IPS-20b (cell line): ENCODE data around the gene FBXW8.

Experiments
- H3K27ac ChIP-seq: one replicate; pipeline ENCODE4 v1.5.1; 2013; ENCODE audit warnings: low read length
- H3K27me3 ChIP-seq: 2 replicates; pipeline ENCODE4 v1.6.1; 2013; ENCODE audit warnings: mild to moderate bottlenecking, low read length, inconsistent platforms; ENCODE audit not compliant: insufficient read depth
- H3K36me3 ChIP-seq: 2 replicates; pipeline ENCODE4 v1.6.1; 2013; ENCODE audit warnings: low read depth, mild to moderate bottlenecking, inconsistent platforms, low read length, moderate library complexity; ENCODE audit not compliant: insufficient read depth
- H3K4me1 ChIP-seq: 2 replicates; pipeline ENCODE4 v1.6.1; 2013; ENCODE audit warnings: mild to moderate bottlenecking, control low read depth, inconsistent platforms, low read length, moderate library complexity; ENCODE audit not compliant: insufficient read depth
- H3K4me3 ChIP-seq: 2 replicates; pipeline ENCODE4 v1.5.1; 2013; ENCODE audit warnings: mild to moderate bottlenecking, low read length, inconsistent platforms
- H3K9ac ChIP-seq: 2 replicates; pipeline ENCODE4 v1.6.1; 2013; ENCODE audit warnings: low read depth, mild to moderate bottlenecking, inconsistent platforms, low read length, moderate library complexity
- H3K9me3 ChIP-seq: 2 replicates; pipeline ENCODE4 v1.6.1; 2013; ENCODE audit warnings: mild to moderate bottlenecking, low read depth, low read length, inconsistent platforms; ENCODE audit not compliant: insufficient read depth

The FBXW8 gene

GRCh38 chr12:117069926-117070900, 159.5 kb downstream of the FBXW8 start:
- Histone ChIP-seq H3K9ac (no peak overlapping the region; the same call in 1 of the 2 replicates), H3K4me3 (no peak overlapping the region), H3K9me3 (no peaks in the 10 kb centered on the region), H3K27ac (no peak overlapping the region), H3K36me3 (no peaks in the 10 kb centered on the region), H3K27me3 (no peaks in the 10 kb centered on the region), H3K4me1 (no peaks in the 10 kb centered on the region)

- Histone ChIP-seq H3K4me3 (no peak overlapping the region), H3K4me1 (no peaks in the 10 kb centered on the region), H3K9ac (no peak overlapping the region), H3K27ac (no peak overlapping the region), H3K27me3 (no peaks in the 10 kb centered on the region), H3K9me3 (no peaks in the 10 kb centered on the region), H3K36me3 (no peaks in the 10 kb centered on the region)
Measured at GRCh38 chr12:117071009-117071408, 160.3 kb downstream of the FBXW8 start.

GRCh38 chr12:117072106-117072505, 161.4 kb downstream of the FBXW8 start:
- no peak overlapping the region for H3K9ac ChIP-seq
- no peaks in the 10 kb centered on the region for H3K36me3 ChIP-seq
- H3K27me3 ChIP-seq, result no peaks in the 10 kb centered on the region
- no peak overlapping the region for H3K27ac ChIP-seq
- no peak overlapping the region for H3K4me3 ChIP-seq
- H3K9me3 ChIP-seq, result no peaks in the 10 kb centered on the region
- no peaks in the 10 kb centered on the region for H3K4me1 ChIP-seq

- H3K9ac ChIP-seq, result no peak overlapping the region
- no peak overlapping the region for H3K4me3 ChIP-seq
- H3K27me3 ChIP-seq, result no peaks in the 10 kb centered on the region
- H3K9me3 ChIP-seq, result no peaks in the 10 kb centered on the region
- no peaks in the 10 kb centered on the region for H3K36me3 ChIP-seq
- H3K27ac ChIP-seq, result no peak overlapping the region
- no peaks in the 10 kb centered on the region for H3K4me1 ChIP-seq
Measured at GRCh38 chr12:117072736-117073490, 162.2 kb downstream of the FBXW8 start.

- Histone ChIP-seq H3K36me3 (no peaks in the 10 kb centered on the region), H3K9ac (no peak overlapping the region), H3K27ac (no peak overlapping the region), H3K27me3 (no peaks in the 10 kb centered on the region), H3K4me1 (no peaks in the 10 kb centered on the region), H3K9me3 (no peaks in the 10 kb centered on the region), H3K4me3 (no peak overlapping the region)
Measured at GRCh38 chr12:117073611-117074010, 162.9 kb downstream of the FBXW8 start.

- Histone ChIP-seq H3K27me3 (no peaks in the 10 kb centered on the region), H3K4me1 (peaks cover 3% of the 10 kb centered on the region; the same call in 1 of the 2 replicates), H3K27ac (no peak overlapping the region), H3K36me3 (no peaks in the 10 kb centered on the region), H3K4me3 (no peak overlapping the region), H3K9me3 (no peaks in the 10 kb centered on the region), H3K9ac (no peak overlapping the region)
Measured at GRCh38 chr12:117076410-117077372, 165.9 kb downstream of the FBXW8 start.

GRCh38 chr12:117079487-117079886, 168.7 kb downstream of the FBXW8 start:
- Histone ChIP-seq H3K4me1 (peaks cover 3% of the 10 kb centered on the region; the same call in 1 of the 2 replicates), H3K27me3 (no peaks in the 10 kb centered on the region), H3K9me3 (no peaks in the 10 kb centered on the region), H3K9ac (no peak overlapping the region), H3K27ac (no peak overlapping the region), H3K4me3 (no peak overlapping the region), H3K36me3 (no peaks in the 10 kb centered on the region)

- peaks cover 3% of the 10 kb centered on the region; the same call in 1 of the 2 replicates for H3K4me1 ChIP-seq
- no peak overlapping the region for H3K9ac ChIP-seq
- H3K4me3 ChIP-seq, result no peak overlapping the region
- no peaks in the 10 kb centered on the region for H3K27me3 ChIP-seq
- H3K9me3 ChIP-seq, result no peaks in the 10 kb centered on the region
- H3K36me3 ChIP-seq, result no peaks in the 10 kb centered on the region
- no peak overlapping the region for H3K27ac ChIP-seq
Measured at GRCh38 chr12:117080661-117081144, 170.0 kb downstream of the FBXW8 start.
